ENCODE results near the gene TADA1.
A peak's percentile ranks its signal among the peaks of the same experiment; 100 is the strongest.
"Not testable (repeated sequence)": the region's sequence is repeated elsewhere in the genome, so short reads cannot be mapped to it uniquely, and the experiment has no call there.

The TADA1 gene

DNA sequence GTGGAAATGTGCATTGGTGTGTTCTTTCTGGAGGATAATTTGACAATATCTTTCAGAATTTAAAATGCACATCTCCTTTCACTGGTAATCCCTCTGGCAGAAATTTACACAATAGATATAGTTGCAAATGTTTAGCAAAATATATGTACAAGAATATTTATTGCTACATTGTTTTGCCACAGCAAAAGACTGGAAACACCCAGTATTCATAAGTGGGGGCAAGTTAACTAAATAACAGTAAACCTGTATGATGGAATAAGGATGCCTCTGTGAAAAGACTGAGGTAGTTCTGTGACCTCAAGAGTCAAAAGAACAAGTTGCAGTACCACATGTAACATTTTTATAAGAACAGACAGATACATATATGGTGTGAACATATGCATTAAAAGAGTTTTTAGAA, 13.7 kb upstream of the TADA1 start:
- no peak for DNase-seq (ENCODE audit: low spot score)

DNA sequence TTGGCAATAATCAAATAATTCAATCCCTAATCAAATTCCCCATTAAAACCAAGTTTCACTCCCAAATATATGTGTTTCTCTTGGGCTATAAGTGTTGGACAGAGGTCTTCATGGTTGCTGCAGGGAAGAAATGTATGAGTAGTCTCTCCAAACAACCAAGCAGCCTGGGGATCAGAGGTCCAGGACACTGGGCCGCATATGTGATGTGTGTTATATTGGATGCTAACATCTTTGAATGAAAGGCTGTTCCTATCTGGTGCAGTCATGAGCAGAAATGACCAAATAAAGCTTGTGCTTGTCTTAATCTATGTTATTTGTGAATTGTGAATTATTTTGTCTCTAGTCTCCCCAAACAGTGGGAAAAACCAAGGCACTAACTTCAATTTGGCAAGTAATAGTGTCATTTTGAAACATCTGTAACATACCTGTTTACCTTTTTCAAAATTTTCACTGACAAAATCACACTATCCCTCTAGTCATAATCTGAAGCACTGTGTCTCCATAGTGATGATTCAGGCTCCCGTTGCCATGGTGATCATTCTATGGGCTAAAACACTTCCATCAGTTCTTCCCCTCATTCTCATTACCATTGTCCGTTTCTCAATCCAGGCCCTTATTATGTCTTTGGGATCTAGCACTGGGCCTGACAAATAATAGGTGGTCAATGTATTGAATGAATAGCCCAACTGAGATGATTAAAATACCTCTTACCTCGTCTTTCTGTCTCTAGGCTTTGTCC, 12.5 kb upstream of the TADA1 start:
- DNase-seq (ENCODE audit: low spot score), result no peak

GRCh38 chr1:166884971-166885370, 8.9 kb upstream of the TADA1 start:
- no peak for DNase-seq (ENCODE audit: low spot score)

DNA sequence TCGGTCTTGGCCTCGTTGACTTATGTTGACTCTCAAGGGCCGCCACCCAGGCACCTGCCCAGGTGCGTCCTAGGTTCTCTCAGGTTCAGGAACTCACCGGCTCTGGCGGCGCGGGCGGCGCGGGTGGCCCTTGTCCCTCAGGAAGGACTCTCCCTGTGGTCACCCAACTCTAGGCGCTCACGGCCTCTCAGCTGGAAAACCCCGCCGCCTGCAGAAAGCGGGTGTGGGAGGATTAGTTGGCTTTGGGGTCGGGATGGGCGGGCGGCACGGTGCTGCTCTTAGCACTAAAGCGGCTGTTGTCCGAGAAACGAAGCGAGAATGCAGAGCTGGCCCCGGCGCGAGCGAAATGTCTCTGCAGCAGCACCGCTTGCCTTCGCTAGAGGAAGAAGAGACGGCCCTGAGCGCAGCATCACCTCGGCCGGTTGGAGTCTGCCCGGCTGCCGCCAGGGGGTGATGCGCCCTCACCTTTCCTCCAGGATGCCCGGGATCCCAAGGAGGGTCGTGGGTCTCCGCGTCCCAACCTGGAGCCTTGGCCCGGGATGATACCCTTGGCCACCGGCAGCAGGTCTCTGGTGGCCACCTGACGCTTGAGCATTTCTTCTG, 8.1 kb upstream of the TADA1 start:
- DNase-seq (ENCODE audit: low spot score), result no peak

DNA sequence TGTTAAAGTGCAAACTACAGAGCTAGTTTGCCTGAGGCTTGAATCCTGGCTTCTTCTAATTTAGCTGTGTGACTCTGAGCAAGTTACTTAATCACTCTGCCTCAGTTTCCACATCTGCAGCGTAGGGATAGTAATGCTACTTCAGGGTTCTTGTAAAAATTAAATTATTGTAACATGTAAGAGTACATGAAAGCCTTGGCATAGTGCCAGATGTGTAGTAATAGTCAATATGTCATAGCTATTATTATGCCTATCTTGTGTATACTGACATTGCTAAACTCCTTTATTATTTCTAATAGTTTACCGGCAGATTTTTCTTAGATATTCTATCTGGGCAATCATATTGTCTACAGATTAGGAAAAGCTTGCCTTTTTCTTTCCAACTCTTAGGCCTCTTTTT, 6.8 kb upstream of the TADA1 start:
- no peak for DNase-seq (ENCODE audit: low spot score)

DNA sequence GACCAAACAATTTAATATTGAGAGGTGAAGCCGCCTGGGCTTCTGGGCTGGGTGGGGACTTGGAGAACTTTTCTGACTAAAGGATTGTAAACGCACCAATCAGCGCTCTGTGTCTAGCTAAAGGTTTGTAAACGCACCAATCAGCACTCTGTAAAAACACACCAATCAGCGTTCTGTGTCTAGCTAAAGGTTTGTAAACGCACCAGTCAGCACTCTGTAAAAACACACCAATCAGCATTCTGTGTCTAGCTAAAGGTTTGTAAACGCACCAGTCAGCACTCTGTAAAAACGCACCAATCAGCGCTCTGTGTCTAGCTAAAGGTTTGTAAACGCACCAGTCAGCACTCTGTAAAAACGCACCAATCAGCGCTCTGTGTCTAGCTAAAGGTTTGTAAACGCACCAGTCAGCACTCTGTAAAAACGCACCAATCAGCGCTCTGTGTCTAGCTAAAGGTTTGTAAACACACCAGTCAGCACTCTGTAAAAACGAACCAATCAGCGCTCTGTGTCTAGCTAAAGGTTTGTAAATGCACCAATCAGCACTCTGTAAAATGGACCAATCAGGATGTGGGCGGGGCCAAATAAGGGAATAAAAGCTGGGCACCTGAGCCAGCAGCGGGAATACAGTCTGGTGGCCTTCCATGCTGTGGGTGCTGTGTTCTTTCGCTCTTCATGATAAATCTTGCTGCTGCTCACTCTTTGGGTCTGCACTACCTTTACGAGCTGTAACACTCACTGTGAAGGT, 2.3 kb upstream of the TADA1 start:
- DNase-seq (ENCODE audit: low spot score), result not testable (repeated sequence)

DNA sequence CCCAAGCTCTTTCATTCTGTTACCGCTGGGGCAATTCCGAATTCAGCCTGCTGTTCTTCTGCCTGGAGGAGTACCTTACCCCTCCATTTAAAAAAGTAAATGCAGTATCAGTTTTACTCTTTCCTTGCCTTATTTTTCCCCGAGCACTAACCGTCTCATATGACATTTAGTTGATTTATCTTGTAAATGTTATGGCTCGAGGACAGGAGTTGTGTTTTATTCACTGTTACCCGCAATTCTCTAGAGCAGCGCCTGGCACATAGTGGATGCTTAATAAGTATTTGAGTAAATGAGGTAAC, 425 bp upstream of the TADA1 start:
- DNase-seq (ENCODE audit: low spot score), result no peak

- no peak for DNase-seq (ENCODE audit: low spot score)
These were observed 746 bp downstream of the TADA1 start for GRCh38 chr1:166875302-166875733.

DNA sequence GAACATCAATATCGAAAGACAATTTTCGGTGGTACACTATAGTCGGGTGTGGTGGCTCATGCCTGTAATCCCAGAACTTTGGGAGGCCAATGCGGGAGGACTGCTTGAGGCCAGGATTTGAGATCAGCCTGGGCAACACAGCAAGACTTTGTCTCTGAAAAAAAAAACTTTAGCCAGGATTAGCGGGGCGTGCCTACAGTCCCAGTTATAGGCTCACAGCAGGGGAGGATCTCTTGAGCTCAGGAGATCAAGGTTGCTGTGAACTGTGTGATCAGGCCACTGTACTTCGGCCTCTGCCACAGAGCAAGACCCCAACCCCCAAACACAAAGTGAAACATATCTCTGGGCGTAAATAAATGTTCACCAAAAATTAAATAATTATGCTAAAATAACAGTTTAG, 1.6 kb downstream of the TADA1 start:
- DNase-seq (ENCODE audit: low spot score), result no peak

DNA sequence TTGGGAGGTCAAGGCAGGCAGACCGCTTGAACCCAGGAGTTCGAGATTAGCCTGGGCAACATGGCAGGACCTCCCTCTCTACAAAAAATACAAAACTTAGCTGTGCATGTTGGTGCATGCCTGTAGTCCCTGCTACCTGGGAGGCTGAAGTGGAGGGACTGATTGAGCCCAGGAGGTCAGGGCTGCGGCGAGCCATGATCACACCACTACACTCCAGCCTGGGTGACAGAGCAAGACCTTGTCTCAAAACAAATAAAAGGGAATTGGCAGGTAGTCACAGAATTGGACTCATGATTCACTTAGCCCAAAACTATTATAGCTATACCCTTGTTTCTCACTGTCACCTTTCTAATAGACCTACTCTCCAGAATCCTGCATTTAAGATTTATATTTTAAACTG, 5.5 kb downstream of the TADA1 start:
- no peak for DNase-seq (ENCODE audit: low spot score)

- DNase-seq (ENCODE audit: low spot score), result no peak
These were observed 6.6 kb downstream of the TADA1 start for GRCh38 chr1:166869318-166870099.

- no peak for DNase-seq (ENCODE audit: low spot score)
These were observed 7.4 kb downstream of the TADA1 start for GRCh38 chr1:166868639-166869038.

DNA sequence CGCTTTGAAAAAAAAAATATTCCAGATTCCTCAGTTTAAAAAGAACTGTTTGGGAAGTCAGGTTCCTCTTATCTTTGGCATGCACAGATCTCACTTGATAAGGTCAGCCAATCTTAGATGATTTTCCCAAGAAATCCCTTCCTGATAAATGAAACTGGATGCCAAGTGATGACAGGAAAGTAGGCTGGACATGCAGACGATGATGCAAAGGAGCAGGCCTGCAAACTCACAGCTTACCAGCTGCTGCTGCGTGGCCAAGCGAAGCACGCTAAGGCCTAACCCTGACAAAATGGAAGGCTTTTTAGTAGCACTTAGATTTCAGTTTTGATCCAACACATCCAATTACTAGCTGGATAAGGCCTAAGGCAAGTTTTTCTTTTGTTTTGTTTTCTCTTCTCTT, 10.1 kb downstream of the TADA1 start:
- no peak for DNase-seq (ENCODE audit: low spot score)

DNA sequence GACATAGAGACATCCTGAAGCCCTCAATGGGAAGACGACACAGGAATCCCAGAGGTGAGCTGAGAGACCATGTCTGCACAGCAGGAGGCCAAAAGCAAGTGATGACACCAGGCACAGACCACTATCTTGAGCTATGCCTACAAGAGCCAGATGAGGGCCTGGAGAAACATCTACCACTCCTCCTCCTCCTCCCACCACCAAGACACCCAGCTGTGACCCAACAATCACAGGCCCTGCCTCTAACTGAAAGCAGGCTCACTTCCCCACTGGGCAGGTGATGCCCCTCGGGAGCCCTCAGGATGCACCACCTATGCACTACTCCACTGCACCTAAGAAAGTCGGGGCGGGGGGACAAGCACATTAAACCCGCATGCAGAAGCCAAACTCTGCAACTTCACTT, 16.5 kb downstream of the TADA1 start:
- no peak for DNase-seq (ENCODE audit: low spot score)

- peak; percentile 92 for DNase-seq (ENCODE audit: low spot score)
These were observed 17.2 kb downstream of the TADA1 start for GRCh38 chr1:166858726-166859419.

GRCh38 chr1:166857995-166858394, 18.1 kb downstream of the TADA1 start:
- DNase-seq (ENCODE audit: low spot score), result no peak

DNA sequence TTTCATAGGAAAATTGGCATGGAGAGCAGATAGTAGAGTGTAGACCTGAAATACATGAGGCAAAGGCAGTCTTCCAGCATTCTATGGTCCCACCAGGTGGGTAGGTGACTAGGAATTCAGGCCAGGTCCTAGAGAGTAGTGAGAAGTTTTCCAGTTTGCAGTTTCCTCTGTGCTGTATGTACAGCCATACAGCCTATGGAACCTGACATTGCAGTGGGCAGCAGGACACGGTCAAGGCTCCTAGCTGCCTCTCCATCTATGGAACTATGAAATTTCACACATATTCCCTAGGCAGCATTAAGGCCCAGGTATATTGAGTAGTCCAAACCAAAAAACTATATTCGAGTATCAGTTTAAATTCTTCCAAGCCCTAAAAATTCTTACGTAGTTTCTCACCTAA, 20.5 kb downstream of the TADA1 start:
- DNase-seq (ENCODE audit: low spot score), result no peak

DNA sequence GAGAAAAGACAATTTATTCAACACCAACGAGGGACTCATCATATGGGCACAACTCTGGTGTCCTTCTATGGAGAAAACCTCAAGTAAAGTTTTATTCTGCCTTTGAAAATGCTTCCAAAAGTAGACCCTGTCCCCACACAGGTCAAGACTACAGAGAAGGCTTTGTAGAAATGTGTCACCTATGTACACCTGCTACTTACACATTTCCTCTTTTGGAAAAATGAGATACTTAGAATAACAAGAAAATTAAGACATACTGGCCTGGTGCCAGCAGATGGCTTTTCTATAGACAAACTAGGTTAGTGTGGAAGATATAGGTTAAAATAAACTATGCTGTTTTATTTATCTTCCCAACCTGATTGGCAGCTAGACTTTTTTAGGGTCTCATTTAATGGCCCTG, 23.1 kb downstream of the TADA1 start:
- no peak for DNase-seq (ENCODE audit: low spot score)

DNA sequence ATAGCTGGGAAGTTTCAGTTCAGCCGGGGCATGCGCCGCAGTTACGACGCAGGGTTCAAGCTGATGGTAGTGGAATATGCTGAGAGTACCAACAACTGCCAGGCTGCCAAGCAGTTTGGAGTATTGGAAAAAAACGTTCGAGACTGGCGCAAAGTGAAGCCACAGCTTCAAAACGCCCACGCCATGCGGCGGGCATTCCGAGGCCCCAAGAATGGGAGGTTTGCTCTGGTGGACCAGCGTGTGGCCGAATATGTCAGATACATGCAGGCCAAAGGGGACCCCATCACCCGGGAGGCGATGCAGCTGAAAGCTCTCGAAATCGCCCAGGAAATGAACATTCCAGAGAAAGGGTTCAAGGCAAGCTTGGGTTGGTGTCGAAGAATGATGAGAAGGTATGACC, 26.9 kb downstream of the TADA1 start:
- DNase-seq (ENCODE audit: low spot score), result no peak

DNA sequence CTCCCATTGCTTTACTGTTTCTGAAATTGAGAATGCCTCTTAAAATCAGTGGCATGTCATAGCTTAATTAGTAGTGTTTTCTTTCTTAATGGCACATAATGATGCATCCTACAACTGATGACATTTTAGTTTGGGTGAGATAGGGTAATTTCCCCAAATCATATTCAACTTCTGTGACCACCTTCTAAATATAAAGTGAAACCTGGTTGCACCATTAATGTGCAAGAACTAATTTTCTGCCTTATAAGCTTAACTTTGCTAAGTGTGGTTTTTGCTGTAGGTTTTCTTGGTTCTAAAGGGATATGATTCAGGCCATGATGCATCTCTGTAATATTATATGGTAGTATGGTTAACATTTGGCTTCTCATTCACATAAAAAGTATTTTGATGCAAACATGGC, 27.9 kb downstream of the TADA1 start:
- DNase-seq (ENCODE audit: low spot score), result no peak

- no peak for DNase-seq (ENCODE audit: low spot score)
These were observed 31.3 kb downstream of the TADA1 start for GRCh38 chr1:166844791-166845190.
